NCI-H1048 (cell line): ENCODE data around the gene CDH12.
"Not testable (repeated sequence)": the region's sequence is repeated elsewhere in the genome, so short reads cannot be mapped to it uniquely, and the experiment has no call there.

Source experiments
- DNase-seq: peaks from one replicate; lab custom pipeline; 2025; lab: John Stamatoyannopoulos, UW

CDH12 gene

DNA sequence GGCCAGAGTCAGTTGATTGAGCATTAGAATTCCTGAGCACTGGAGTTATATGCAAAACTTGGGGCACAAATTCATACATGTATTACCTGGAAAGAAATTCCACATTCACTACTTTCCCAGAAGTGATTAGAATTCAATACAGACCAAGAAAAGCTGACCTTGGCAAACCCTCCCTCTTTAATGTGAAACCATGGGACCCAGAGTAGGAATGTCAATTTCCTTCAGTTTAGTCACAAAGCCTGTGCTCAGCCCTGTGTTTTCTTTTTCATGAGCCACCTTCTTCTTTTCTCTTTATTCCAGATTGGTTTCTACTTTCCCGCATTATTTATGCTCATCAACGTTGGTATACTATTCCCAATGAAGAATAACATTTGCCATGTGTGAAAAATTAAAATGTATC lies 420.2 kb downstream of the CDH12 start:
- no peak for DNase-seq

- no peak for DNase-seq
Observed at GRCh38 chr5:22431840-22432239, 421.3 kb downstream of the CDH12 start.

GRCh38 chr5:22431406-22431805 lies 421.7 kb downstream of the CDH12 start:
- no peak for DNase-seq

GRCh38 chr5:22411554-22412349 lies 441.4 kb downstream of the CDH12 start:
- DNase-seq, result no peak

- DNase-seq, result no peak
Observed at GRCh38 chr5:22391956-22392355, 461.2 kb downstream of the CDH12 start.

- DNase-seq, result no peak
Observed at GRCh38 chr5:22390888-22391287, 462.3 kb downstream of the CDH12 start.

DNA sequence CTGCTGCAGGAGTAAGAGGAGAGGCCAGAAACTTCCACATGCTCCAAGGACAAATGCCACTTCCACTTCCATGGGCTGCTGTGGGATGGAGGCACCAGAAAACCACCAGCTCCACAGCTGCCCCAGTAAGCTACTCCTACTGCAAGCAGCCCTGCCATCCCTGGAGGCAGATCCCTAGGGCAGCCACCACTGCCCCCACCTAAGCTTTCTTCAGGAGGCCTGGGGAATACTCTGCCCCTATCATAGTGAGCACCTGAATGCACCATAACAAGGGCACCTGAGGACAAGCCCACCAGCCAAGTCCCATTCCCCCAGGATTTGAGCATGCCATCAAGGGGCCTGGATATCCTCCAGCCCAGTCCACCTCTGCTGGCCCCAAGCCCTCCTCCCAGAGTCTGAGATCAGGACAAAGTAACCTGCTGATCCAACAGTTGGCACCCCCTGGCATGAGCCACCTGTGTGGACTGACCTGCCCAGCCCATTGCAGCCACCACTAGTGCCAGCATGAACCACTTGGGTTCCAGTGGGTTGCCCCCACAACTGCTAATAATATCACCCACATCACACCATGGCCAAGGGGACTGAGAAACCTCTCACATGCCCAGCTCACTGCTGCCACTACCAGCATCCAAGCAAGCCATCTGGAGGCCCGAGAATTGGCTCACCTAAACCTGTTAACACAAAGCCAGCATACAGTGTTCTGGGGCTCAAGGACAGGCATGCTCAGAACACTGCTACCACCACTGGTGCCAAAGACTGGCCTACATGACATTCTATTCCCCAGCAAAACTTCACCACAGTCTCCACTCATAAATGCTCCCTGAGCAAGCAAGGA lies 480.1 kb downstream of the CDH12 start:
- DNase-seq, result no peak

GRCh38 chr5:22372376-22372775 lies 480.8 kb downstream of the CDH12 start:
- DNase-seq, result no peak

DNA sequence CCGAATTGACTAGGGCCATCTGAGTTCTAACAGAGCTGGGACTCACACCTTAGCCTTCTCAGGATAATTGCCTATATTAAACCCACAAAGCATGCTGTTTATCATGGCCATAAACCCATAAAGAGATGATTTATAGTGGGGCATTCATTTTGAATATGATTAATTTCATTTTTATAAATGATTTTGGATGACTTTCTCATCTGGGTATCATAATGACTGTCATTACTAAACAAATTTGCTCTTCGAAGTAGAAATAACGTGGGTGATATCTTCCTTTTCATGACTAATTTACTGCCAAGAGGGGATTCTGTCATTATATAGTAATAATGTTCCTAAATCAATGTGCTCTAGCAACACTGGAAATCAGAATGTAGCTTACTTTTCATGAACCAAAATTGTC lies 498.2 kb downstream of the CDH12 start:
- no peak for DNase-seq

GRCh38 chr5:22352493-22352892 lies 500.7 kb downstream of the CDH12 start:
- DNase-seq, result no peak

GRCh38 chr5:22351178-22351577 lies 502.0 kb downstream of the CDH12 start:
- no peak for DNase-seq

- DNase-seq, result no peak
Observed at GRCh38 chr5:22348027-22348426, 505.1 kb downstream of the CDH12 start.

DNA sequence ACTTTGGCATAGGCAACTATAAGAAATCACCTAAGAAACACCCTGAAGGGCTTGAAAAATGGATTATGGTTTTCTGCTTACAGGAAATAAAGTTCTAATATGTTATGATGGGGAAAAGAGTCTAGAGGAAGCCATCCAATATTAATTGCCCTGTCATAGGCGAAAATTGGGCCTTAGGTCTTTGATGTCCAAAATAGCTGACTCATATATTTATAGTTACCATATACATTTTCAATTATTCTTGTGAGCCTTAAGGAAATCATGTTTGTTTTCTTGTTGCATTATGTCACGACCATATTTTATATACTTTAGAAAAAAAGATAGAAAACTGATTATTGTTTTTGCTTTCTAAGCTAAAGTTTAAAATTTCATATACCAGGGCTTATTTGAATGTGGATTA lies 509.1 kb downstream of the CDH12 start:
- no peak for DNase-seq

DNA sequence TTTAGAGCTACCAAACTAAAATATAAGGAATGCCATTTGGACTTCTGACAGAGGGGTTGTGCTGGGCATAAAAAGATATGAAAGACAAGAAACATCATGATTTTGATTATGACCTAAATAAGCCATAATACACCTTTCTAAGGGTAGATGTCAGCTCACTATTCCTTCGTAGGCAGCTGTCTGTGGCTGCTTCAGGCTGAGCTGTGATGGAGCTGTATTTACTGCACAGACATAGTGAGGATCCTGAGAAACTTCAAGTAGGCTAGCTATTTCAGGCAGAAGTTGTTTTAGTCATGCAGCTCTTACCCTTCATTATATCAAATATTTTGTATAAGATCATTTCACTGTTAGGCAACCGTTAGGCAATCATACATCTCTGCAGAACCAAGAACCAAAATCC lies 511.7 kb downstream of the CDH12 start:
- DNase-seq, result no peak

DNA sequence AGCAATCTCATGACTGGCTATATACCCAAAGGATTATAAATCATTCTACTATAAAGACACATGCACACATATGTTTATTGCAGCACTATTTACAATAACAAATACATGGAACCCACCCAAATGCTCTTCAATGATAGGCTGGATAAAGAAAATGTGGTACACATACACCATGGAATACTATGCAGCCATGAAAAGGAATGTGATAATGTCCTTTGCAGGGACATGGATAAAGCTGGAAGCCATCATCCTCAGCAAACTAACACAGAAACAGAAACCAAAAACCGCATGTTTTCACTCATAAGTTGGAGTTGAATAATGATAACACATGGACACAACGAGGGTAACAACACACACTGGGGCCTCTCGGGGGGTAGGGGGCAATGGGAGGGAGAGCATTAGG lies 520.2 kb downstream of the CDH12 start:
- not testable (repeated sequence) for DNase-seq

- DNase-seq, result no peak
Observed at GRCh38 chr5:22329683-22330082, 523.5 kb downstream of the CDH12 start.

- no peak for DNase-seq
Observed at GRCh38 chr5:22319798-22320197, 533.3 kb downstream of the CDH12 start.

- DNase-seq, result no peak
Observed at GRCh38 chr5:22316294-22316693, 536.9 kb downstream of the CDH12 start.

GRCh38 chr5:22315052-22315451 lies 538.1 kb downstream of the CDH12 start:
- DNase-seq, result not testable (repeated sequence)

GRCh38 chr5:22314548-22314947 lies 538.6 kb downstream of the CDH12 start:
- DNase-seq, result no peak

- no peak for DNase-seq
Observed at GRCh38 chr5:22306011-22306410, 547.1 kb downstream of the CDH12 start.

GRCh38 chr5:22295832-22296231 lies 557.3 kb downstream of the CDH12 start:
- DNase-seq, result no peak

- DNase-seq, result no peak
Observed at GRCh38 chr5:22293147-22293546, 560.0 kb downstream of the CDH12 start.
